Measurements from ENCODE around the gene NFAT5.
"Not testable (repeated sequence)": the region's sequence is repeated elsewhere in the genome, so short reads cannot be mapped to it uniquely, and the experiment has no call there.

NFAT5 gene

DNA sequence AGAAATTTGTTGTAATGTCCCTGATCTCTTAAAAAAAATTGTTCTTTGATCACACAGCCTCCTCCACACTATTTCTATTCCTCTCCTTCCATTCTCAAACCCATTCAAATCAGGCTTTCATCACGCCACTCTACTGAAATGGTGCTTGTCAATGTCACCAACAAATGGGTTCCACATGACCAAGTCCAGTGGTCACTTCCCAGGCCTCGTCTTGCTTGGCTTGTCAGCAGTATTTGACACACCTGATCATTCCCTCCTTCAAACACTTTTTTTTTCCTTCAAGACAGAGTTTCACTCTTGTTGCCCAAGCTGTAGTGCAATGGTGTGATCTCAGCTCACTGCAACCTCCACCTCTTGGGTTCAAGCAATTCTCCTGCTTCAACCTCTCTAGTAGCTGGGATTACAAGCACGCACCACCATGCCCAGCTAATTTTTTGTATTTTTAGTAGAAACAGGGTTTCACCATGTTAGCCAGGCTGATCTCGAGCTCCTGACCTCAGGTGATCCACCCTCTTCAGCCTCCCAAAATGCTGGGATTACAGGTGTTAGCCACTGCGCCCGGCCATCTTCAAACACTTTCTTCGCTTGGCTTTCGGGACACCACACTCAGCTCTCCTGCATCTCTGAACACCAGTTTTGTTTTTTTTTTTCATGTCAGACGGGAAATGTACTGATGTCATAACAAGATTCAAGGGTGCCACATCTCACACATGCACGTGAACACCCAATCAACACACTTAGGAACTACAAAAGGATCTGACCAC, 142.3 kb downstream of the NFAT5 start:
- DNase-seq (ENCODE audit: low read depth): no peak

DNA sequence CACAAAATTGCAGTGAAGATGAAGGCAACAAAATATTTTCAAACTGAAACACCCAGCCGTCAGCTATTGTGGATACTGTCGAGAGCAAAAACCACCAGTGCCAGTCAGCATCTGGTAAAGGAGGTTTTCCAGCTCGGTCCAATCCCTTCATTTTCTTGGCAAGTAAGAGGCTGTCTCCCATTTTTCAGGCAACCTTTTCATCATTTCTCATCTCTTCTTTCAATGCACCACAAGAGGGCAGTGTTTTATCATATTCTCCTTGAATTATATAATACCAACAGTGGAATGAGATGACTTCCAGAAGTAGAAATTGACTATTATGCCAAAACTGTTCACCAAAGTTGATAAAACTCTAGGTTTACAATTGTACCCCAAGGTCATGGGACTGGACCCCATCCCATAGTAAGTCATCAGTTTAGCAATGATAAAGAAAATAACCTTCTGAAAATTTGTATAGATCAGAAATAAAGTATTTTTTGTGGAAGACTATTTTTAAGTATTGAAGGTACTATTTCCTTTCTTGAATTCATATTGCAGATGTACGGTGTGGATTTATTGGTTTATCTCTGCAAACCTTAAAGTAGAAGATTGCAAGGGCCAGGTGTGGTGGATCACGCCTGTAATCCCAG, 143.8 kb downstream of the NFAT5 start:
- DNase-seq (ENCODE audit: low read depth): no peak

DNA sequence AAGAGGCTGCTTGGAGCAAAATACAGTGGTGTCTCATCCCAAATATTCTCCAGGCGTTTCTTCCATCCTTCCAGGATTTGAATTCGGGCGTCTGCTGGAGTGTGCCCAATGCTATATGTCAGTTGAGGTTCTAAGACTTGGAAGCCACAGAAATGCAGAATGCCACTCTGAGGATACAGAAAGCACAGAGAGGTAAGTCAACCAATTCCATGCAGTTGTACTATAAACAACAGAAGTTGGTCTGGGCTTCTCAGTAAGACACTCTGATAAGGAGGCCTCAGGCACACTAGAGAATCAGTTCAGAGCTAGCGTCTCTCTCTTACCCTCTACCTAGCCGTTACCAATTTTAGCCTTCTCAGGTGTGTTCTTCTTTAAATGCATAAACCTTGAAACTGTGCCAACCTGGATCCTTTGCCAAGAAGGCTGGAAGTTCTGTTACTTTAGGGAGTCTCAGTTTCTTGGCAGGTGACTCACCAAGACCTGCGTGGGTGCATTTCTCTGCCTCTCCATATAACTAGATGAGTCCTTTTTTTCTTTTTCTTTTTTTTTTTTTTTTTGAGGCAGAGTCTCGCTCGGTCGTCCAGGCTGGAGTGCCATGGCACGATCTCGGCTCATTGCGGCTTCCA, 145.5 kb downstream of the NFAT5 start:
- no peak for DNase-seq (ENCODE audit: low read depth)

DNA sequence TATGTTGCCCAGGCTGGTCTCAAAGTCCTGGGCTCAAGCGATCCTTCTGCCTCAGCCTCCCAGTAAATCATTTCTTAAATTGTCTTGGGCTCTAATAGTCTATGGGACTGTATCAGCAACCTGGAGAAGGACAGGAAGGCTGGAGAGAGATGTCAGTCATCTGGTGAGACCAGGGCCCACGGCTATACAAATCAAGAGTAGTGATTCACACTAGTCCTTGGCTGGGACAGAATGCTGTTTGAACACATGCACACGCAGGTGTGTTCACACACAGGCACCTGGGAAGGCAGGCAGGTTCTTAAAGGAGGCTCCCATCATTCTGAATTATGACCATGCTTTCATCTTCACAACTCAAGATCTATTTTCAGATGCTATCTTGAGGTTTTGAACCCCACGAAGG, 146.5 kb downstream of the NFAT5 start:
- no peak for DNase-seq (ENCODE audit: low read depth)

DNA sequence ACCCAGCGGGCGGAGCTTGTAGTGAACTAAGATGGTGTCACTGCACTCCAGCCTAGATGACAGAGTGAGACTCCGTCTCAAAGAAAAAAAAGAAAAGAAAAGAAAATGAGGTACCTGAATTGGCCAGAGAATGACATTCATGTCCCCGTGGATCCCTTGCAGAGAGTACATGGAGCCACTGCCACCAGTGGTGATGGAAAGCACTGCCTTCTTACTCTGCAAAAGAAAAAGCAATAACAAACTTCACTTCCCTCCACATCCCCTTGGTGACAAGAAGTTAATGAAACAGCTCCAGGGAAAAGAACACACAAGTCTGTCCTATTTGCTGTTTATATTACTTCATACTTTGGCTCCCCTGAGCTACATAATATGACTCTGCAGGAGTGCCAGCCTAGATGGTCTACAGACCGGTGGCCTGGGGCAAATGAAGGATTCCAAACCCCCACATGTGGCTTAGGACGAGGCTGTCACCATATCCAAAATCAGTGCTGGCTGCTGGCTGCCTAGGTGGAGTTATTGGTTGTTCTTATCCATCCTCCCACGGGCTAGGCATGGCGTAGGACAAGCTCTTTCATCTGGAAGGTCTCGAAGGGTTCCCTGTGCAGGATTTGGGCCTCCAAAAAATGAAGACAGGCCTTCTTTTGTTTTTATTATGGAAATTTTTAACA, 147.3 kb downstream of the NFAT5 start:
- no peak for DNase-seq (ENCODE audit: low read depth)

DNA sequence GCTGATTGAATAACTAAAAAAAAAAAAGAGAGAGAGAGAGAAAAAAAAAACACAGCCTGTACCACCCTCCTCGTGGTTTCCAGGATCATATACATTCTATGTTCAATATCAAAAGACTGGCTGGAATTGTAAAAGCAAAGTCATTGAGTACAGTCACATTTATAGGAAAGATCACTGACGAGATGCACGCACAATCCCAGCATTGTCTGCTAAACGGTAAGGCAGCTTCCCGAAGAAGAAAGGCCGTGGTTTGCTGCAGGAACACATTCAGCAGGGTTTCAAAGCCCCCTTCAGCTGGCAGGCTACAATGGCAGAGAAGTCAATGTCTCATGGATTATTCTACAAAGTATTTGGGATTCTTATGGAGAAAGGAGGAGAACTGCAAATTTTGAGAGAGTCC, 151.3 kb downstream of the NFAT5 start:
- DNase-seq (ENCODE audit: low read depth): no peak

DNA sequence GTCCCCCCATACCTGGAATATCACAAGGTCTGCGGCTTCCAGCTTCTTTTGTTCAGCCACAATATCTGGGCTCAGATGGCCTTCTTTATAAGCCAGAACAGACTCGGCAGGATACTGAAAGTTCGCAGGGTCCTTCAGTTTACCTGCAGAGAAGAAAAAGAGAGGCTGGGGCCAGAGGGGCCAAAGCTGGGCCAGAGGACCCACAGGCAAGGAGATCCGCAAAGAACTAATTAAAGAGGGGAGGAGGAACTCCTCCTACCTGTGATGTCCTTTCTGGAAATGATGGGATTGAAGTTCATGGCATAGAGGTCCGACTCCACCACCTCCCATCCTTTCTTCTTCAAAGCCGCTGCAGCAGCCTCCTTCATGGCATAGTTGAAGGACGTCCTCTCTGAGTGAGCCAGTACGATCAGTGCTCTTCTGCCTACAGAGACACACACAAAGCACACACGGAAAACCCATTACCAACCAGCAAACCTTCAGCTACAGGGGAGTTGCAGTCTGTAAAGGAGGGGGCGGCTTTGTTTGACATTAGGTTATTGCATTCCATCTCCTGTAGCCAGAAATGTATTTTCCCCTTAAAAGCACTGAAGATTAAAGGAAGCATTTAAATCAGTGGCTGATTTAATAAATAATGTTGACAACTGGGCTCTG, 152.5 kb downstream of the NFAT5 start:
- no peak for DNase-seq (ENCODE audit: low read depth)

DNA sequence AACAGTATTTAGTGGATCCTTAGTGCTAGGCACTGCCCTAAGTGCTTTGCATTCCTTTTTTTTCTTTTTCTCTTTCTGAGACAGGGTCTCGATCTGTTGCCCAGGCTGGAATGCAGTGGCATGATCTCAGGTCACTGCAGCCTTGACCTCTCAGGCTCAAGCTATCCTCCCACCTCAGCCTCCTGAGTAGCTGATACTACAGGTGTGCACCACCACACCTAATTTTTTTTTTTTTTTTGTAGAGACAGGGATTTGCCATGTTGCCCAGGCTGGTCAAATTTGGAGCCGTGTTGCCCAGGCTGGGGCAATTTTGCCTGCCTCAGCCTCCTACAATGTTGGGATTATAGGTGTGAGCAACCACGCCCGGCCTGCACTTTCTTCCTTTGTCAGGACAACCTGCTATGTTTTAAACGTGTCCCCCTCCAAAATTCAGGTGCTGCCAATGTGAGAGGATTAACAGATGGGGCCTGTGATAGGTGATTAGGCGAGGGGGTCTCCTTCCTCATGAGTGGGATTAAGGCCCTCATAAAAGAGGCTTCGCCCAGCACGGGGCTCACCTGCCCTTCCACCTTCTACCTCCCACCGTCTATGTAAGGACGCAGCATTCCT, 155.2 kb downstream of the NFAT5 start:
- DNase-seq (ENCODE audit: low read depth): no peak

DNA sequence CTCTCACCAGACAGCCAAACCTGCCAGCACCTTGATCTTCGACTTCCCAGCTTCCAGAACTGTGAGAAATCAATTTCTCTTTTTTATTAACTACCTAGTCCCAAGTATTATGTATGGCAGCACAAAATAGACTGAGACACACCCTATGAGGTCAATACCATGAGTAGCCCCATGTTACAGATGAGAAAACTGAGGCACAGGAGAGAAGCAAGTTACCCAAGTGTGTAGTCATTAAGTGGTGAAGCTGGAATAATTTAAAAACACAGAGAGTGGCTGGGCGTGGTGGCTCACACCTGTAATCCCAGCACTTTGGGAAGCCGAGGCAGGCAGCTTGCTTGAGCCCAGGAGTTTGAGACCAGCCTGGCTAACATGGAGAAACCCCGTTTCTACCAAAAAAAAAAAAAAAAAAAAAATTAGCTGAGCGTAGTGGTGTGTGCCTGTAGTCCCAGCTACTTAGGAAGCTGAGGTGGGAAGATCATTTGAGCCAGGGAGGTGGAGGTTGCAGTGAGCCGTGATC, 155.7 kb downstream of the NFAT5 start:
- DNase-seq (ENCODE audit: low read depth): no peak

DNA sequence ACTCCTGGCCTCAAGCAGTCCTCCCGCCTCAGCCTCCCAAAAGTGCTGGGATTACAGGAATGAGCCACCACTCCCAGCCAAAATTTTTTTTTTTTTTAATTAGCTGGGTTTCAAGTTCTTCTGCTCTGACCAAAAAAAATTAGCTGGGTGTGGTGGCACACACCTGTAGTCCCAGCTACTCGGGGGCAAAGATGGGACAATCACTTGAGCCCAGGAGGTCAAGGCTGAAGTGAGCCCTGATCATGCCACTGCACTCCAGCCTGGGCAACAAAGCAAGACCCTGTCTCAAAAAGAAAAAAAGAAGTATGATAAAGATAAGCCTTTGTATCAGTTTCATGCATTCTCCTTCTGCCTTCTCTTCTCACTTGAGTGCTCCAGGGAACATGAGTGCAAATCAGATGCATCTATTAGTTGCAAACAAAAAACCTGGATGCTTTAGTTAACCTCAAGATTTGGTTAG, 158.7 kb downstream of the NFAT5 start:
- no peak for DNase-seq (ENCODE audit: low read depth)

DNA sequence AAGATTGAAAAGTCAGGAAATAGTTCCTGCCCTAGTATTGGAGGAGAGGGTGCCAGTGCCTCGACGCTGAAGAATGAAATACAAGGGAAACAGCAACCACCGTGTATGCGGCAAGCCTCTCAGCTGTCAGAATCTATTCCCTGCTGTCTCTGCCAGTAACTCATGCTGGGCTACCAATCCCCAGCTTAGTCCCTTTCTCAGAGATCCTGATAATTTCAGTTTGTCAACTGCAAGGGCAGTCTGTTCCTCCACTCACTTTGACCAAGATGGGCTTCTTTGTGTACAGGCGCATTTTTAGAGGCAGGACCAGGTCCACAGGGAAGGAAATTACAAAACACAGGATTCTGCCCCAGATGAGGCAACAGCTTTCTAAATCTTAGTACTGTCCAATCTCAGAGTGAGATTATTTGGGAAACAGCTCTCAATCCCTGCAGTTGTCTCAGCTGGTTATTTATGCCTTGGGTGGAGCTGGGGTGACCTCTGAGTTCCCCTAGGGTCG, 159.3 kb downstream of the NFAT5 start:
- no peak for DNase-seq (ENCODE audit: low read depth)

DNA sequence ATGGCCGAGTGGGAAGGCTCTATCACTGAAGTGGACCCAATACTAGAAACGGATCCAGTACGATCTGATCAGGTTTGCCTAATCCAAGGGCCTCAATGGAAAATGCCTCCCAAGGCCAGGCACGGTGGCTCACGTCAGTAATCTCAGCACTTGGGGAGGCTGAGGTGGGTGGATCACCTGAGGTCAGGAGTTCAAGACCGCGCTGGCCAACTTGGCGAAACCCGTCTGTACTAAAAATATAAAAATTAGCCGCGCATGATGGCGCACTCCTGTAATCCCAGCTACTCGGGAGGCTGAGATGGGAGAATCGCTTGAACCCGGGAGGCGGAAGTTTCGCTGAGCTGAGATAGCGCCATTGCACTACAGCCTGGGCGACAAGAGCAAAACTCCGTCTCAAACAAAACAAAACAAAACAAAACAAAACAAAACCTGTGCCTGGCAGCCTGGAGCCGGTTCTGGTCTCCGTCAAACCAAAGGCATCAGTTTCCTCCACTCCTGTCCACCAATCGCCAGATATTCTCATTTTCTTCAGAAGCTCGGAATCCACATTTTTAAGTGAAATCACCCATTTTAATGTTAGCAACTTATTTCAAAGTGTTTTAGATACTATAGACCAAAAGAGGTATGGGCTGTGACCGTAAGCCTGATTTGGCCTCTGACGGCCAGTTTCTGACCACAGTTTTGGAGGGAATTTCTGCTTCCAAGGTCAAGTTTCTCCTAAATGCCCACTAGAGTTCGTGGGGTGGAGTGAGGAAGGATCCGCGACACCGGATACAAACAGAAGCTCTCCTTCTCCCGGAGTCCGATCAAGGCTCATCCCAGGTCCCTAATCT, 159.9 kb downstream of the NFAT5 start:
- no peak for DNase-seq (ENCODE audit: low read depth)

DNA sequence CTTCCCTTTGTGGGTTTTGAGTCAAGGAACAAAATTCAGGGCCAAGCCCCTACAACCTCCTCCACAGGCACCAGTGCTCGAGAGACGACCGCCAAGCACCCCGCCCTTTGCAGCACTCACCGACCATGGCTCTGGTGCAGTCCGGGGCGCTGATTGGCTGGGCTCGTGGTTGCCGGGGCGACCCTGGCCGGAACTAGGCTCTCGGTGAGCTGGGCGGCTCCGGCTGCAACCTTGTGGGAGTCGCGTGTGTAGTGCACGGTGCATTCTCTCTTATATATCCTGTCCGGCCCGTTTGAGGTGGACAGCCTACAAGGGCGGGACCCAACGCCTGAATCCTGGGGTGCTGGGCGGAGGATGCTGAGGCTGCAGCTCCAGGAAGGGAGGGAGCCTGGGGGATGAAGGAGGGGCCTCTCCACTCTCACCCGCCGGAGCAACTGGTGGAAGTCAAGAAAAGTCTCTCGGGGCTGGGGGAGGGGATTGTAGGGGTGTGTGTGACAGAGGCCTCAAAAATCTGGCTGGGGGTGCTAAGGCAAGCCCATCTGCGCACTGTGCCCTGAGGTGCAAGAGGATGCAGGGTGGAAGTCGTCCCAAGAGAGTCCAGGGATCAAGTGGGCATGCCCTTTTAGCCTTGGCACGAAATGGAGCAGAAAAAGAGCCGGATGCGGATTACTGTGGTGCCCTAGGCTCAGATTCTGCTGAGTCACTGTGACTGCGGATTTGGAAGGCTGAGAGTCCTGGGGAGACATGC, 160.7 kb downstream of the NFAT5 start, which contains the start of gene NQO1:
NQO1 (minus strand) TSS at position 248 of the 748 bp plus-strand sequence; CDS start at position 127, 121 bp downstream.
- DNase-seq (ENCODE audit: low read depth): peak; percentile 73

DNA sequence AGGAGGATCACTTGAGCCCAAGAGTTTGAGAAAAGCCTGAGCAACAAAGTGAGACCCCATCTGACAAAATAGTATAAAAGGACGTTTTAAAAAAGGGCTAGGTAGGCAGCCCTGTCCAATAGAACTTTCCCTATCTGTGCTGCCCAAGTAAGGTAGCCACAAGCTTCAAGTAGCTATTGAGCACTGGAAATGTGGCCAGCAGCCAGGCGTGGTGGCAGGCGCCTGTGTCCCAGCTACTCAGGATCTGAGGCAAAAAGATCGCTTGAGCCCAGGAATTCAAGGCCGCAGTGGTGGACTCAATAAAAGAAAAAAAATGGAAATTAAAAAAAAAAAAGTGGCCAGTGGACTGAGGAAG, 162.1 kb downstream of the NFAT5 start:
- no peak for DNase-seq (ENCODE audit: low read depth)

DNA sequence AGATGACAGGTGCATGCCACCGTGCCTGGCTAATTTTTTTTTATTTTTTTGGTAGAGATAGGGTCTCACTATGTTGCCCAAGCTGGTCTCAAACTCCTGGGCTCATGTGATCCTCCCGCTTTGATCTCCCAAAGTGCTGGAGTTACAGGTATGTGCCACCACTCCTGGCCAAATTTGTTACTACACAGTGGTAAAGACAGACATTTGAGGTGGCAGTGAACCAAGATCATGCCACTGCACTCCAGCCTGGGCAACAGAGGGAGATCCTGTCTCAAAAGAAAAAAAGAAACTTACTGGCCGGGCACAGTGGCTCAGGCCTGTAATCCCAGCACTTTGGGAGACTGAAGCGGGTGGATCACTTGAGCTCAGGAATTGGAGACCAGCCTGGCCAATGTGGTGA, 163.3 kb downstream of the NFAT5 start:
- DNase-seq (ENCODE audit: low read depth): not testable (repeated sequence)

DNA sequence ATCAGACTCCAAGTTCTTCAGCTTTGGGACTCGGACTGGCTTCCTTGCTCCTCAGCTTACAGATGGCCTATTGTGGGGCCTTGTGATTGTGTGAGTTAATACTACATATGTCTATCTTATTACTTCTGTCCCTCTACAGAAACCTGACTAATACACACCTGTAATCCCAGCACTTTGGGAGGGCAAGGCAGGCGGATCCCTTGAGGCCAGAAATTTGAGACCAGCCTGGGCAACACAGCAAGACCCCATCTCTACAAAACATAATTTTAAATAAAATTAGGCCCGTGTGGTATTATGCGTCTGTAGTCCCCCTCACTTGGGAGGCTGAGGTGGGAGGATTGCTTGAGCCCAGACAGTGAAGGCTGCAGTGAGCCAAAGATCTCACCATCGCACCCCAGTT, 165.5 kb downstream of the NFAT5 start:
- DNase-seq (ENCODE audit: low read depth): not testable (repeated sequence)

DNA sequence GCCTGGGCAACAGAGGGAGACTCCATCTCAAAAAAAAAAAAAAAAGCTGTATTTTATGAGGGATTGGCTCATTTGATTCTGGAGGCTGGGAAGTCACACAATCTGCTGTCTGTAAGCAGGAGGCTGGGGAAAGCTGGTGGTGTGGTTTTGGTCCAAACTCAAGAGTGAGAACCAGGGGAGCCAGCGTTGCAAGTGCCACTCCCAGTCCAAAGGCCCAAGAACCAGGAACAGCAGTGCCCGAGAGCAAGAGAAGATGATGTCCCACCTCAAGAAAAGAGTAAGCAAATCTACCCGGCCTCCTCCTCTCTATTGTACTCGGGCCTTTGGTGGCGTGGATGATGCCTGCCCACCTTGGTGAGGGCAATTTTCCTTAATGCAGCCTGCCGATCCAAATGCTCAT, 166.3 kb downstream of the NFAT5 start:
- DNase-seq (ENCODE audit: low read depth): no peak

DNA sequence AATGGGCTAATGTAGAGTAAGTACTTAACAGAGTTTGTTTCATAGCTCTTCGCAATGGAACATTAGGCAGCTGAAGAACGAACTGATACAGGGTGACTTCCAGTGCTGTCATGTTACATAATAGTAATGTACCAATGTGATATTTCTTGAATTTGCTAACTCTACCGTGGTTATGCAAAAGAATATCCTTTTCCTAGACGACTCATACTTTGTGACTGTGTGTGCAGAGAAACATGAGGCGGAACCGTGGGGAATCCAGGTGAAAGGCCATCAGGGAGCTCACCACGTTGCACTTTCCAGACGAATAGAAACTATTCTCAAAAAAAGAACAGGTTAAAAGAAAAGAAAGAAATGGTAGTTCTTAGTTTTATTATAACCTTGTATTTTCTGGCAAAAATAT, 175.8 kb downstream of the NFAT5 start:
- DNase-seq (ENCODE audit: low read depth): no peak
